Stomach (tissue), 9 donors: ENCODE results near the gene CXCR2. TPM values are rescaled to one million over a fixed set of nuclear protein-coding genes. Genes with fewer than 3 reads are reported as not detected.
"Not testable (repeated sequence)": the region's sequence is repeated elsewhere in the genome, so short reads cannot be mapped to it uniquely, and the experiment has no call there.

ENCODE experiments used
- DNase-seq, 2 donors: peaks; one replicate each; pipeline versions ENCODE4 v3.0.0 to v3.0.0-alpha.2; 2013 to 2019
- H3K27ac ChIP-seq, 5 donors: fragments of 200-600 bp in 4 of 5; sonication (generic) in 4 of 5; one replicate each; pipeline ENCODE4 v1.5.1; 2013 to 2019; ENCODE audit warnings: mild to moderate bottlenecking in 1 of 5, moderate library complexity in 1 of 5
- H3K27me3 ChIP-seq, 3 donors: fragments of 200-600 bp; sonication (generic); one replicate each; pipeline ENCODE4 v1.5.1; 2017 to 2019; ENCODE audit warnings: mixed run types in 1 of 3
- H3K36me3 ChIP-seq, 4 donors: fragments of 200-600 bp; sonication (generic); 1 replicate in 3 of 4; 2 replicates in 1 of 4; pipeline ENCODE4 v1.5.1; 2016 to 2019
- H3K4me1 ChIP-seq, 4 donors: fragments of 200-600 bp; sonication (generic); one replicate each; pipeline ENCODE4 v1.5.1; 2016 to 2019
- H3K4me3 ChIP-seq, 4 donors: fragments of 200-600 bp; sonication (generic) in 3 of 4; one replicate each; pipeline ENCODE4 v1.5.1; 2016 to 2019; ENCODE audit warnings: mild to moderate bottlenecking in 1 of 4
- H3K9me3 ChIP-seq, 4 donors: fragments of 200-600 bp; sonication (generic); one replicate each; pipeline ENCODE4 v1.5.1; 2016 to 2019
- EP300 ChIP-seq: sonication (generic); formaldehyde crosslinking; IDR thresholded peaks from one replicate; pipeline ENCODE4 v1.6.1; 2017; ENCODE audit warnings: antibody characterized with exemption
- POLR2A ChIP-seq, 4 donors: fragments of 450-650 bp; IDR thresholded peaks; one replicate each; pipeline ENCODE4 v1.6.1; 2016; ENCODE audit warnings: antibody characterized with exemption in 4 of 4, control low read depth in 2 of 4, mild to moderate bottlenecking in 1 of 4, moderate library complexity in 1 of 4
- POLR2AphosphoS5 ChIP-seq, 3 donors: sonication (generic); formaldehyde crosslinking; IDR thresholded peaks; one replicate each; pipeline ENCODE4 v1.6.1; 2016; ENCODE audit warnings: antibody characterized with exemption in 3 of 3
- WGBS, 5 donors: extraction: QIAGEN DNeasy Blood & Tissue Kit in 3 of 5; methylation state at CpG; one replicate each; pipeline versions ENCODE4 v1.1.5 to v1.1.7; 2013 to 2018; 5-methylcytosine and 5-hydroxymethylcytosine counted together
- intact Hi-C: fragments of 100-400 bp; cut with DNase I; formaldehyde crosslinking; loops from one replicate; pipeline ENCODE4 v1.15.1; 2023; ENCODE audit warnings: low total_unique reads
- polyA plus RNA-seq, 3 donors: library from polyadenylated mRNA; stranded (reverse); fragments of 200-250 nt; gene quantifications; one replicate each; pipeline ENCODE4 v1.2.3, GENCODE V29; 2013
- total RNA-seq, 5 donors: library from RNA; depleted of rRNA; stranded (reverse); fragments of >200 nt; gene quantifications; one replicate each; pipeline versions ENCODE4 v1.1.0 to v1.2.3, GENCODE V29; 2014 to 2016
- TF ChIP-seq, protein P1 (sequence below), 7 experiments: fragments of 450-650 bp in 4 of 7; fragments of 200-600 bp in 3 of 7; sonication (generic) in 3 of 7; IDR thresholded peaks; one replicate each; pipeline ENCODE4 v1.5.1; 2016 to 2019; ENCODE audit warnings: antibody characterized with exemption in 7 of 7, control low read depth in 2 of 7, mild to moderate bottlenecking in 1 of 7
- donor health status: healthy with polysubstance abuse.
- donor health status: Bipolar disorder and iron deficiency.
- donor health status: healthy.

CXCR2 gene
- total and polyA plus RNA-seq, 8 donors = 0.37 to 2.3 (median 1.2) TPM; not detected in 3

DNA sequence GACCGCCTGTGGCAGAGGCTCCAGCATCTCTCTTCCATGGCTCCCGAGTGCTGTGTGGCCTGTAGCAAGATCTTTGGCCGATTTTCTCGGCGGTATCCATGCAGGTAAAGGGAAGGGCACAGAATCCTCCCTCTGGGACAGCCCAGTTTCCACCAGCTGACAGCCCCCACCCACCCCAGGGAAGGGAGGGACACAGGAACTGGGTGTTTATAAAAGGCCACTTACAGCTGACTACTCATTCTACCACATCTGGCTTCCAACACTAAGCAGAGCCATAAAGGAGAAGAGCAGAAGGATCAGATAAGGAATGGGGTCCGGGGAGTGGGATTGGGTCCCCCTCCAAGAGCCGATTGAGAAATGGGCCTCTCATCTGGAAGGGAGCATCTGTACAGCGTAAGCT lies 36.6 kb upstream of the CXCR2 start:
- 58 to 84% (median 76%) methylated on average over 8 of the region's 8 CpGs for WGBS, 5 donors
- intact Hi-C loops = no loop called here

DNA sequence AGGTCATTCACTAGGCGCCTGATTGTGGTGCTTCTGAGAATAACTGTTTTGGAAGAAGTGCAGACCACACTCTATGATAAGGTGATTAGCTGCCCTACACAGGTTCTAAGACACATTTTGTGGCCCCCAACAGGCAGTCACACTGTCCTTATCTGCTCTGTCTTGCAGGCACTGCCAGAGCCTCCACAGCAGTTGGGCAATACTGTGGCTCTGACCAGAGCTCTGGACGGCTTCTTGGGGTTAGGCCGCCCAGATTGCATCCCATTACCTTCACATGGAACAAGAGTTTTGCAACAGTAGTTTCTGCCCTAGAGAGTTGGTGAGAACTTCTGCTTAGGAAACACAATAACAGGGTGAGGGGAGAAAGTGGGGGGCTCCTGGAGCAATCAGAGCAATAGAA lies 34.1 kb upstream of the CXCR2 start:
- no peak for DNase-seq
- H3K9me3 ChIP-seq = peaks cover 0 to 9% (median 6%) of the 10 kb centered on the region in 4 donors
- H3K27me3 ChIP-seq = peaks cover 0 to 18% (median 0%) of the 10 kb centered on the region in 3 donors
- H3K36me3 ChIP-seq = no peaks in the 10 kb centered on the region
- H3K4me1 ChIP-seq = no peaks in the 10 kb centered on the region
- H3K27ac ChIP-seq = no peak overlapping the region
- intact Hi-C loops = no loop called here
- no peak overlapping the region for H3K4me3 ChIP-seq
- 81 to 91% (median 86%) methylated on average over 3 of the region's 3 CpGs for WGBS, 5 donors
- TF ChIP-seq, protein P1, sequence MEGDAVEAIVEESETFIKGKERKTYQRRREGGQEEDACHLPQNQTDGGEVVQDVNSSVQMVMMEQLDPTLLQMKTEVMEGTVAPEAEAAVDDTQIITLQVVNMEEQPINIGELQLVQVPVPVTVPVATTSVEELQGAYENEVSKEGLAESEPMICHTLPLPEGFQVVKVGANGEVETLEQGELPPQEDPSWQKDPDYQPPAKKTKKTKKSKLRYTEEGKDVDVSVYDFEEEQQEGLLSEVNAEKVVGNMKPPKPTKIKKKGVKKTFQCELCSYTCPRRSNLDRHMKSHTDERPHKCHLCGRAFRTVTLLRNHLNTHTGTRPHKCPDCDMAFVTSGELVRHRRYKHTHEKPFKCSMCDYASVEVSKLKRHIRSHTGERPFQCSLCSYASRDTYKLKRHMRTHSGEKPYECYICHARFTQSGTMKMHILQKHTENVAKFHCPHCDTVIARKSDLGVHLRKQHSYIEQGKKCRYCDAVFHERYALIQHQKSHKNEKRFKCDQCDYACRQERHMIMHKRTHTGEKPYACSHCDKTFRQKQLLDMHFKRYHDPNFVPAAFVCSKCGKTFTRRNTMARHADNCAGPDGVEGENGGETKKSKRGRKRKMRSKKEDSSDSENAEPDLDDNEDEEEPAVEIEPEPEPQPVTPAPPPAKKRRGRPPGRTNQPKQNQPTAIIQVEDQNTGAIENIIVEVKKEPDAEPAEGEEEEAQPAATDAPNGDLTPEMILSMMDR (IDR thresholded peaks at IDR 0.05) = no peak
- TF ChIP-seq POLR2A (IDR thresholded peaks at IDR 0.05) (no peak), EP300 (no peak), POLR2AphosphoS5 (IDR thresholded peaks at IDR 0.05) (no peak)

More for the DNA sequence above, 36.6 kb upstream of the CXCR2 start:
- no peak overlapping the region for H3K27ac ChIP-seq
- peaks cover 0 to 24% (median 12%) of the 10 kb centered on the region in 4 donors for H3K9me3 ChIP-seq
- no peaks in the 10 kb centered on the region for H3K36me3 ChIP-seq
- no peak for DNase-seq
- no peak overlapping the region for H3K4me3 ChIP-seq
- H3K27me3 ChIP-seq = peaks cover 0 to 18% (median 0%) of the 10 kb centered on the region in 3 donors
- no peaks in the 10 kb centered on the region for H3K4me1 ChIP-seq
- TF ChIP-seq POLR2A (IDR thresholded peaks at IDR 0.05) (no peak), POLR2AphosphoS5 (IDR thresholded peaks at IDR 0.05) (no peak), EP300 (no peak)
- TF ChIP-seq, protein P1 (IDR thresholded peaks at IDR 0.05) = no peak

DNA sequence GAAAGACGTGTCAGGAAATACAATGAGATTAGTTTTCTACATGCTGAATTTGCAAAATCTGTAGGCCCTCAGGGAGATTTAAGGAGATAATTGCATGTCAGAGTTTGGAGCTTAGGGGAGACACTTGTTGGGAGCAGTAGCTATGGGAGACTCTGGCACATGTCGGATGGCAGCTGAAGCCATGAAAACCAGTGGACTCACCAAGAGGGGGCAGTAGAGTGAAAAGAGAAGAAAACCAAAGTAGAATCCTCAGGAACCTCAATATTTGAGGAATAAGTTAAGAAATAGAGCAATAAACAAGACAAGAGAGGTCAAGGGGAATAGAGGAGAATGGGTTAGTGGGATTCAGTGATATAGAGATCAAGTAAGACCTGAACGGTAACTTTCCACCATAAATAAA lies 31.9 kb upstream of the CXCR2 start:
- Histone ChIP-seq H3K4me3 (no peak overlapping the region), H3K27me3 (peaks cover 0 to 18% (median 0%) of the 10 kb centered on the region in 3 donors), H3K36me3 (no peaks in the 10 kb centered on the region), H3K4me1 (no peaks in the 10 kb centered on the region), H3K9me3 (no peaks in the 10 kb centered on the region), H3K27ac (no peak overlapping the region)
- intact Hi-C loops = no loop called here
- 86 to 92% (median 90%) methylated on average over 3 of the region's 3 CpGs for WGBS, 5 donors
- TF ChIP-seq POLR2AphosphoS5 (IDR thresholded peaks at IDR 0.05) (no peak), EP300 (no peak)
- no peak for DNase-seq

DNA sequence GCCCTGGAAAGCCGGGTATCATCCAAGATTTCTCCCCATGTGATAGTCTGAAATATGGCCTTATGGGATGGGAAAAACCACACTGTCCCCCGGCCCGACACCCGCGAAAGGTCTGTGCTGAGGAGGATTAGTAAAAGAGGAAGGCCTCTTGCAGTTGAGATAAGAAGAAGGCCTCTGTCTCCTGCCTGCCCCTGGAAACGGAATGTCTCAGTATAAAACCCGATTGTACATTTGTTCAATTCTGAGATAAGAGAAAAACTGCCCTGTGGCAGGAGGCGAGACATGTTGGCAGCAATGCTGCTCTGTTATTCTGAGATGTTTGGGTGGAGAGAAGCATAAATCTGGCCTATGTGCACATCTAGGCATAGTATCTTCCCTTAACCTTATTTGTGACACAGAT lies 30.0 kb upstream of the CXCR2 start:
- no peak for DNase-seq
- Histone ChIP-seq H3K36me3 (no peaks in the 10 kb centered on the region), H3K27me3 (peaks cover 0 to 9% (median 0%) of the 10 kb centered on the region in 3 donors), H3K9me3 (no peaks in the 10 kb centered on the region), H3K4me3 (no peak overlapping the region), H3K4me1 (no peaks in the 10 kb centered on the region), H3K27ac (no peak overlapping the region)
- intact Hi-C loops = no loop called here
- TF ChIP-seq POLR2AphosphoS5 (IDR thresholded peaks at IDR 0.05) = no peak
- TF ChIP-seq POLR2A (IDR thresholded peaks at IDR 0.05) = no peak
- TF ChIP-seq, protein P1 (IDR thresholded peaks at IDR 0.05) = no peak
- TF ChIP-seq EP300 = no peak
- WGBS, 5 donors = 62 to 71% (median 66%) methylated on average over 8 of the region's 8 CpGs

DNA sequence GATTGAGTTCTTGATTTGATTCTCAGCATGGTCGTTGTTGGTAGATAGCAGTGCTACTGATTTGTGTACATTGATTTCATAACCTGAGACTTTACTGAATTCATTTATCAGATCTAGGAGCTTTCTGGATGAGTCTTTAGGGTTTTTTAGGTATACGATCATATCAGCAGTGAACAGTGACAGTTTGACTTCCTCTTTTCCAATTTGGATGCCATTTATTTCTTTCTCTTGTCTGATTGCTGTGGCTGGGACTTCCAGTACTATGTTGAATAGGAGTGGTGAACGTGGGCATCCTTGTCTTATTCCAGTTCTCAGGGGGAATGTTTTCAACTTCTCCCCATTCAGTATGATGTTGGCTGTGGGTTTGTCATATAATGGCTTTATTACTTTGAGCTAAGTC lies 27.9 kb upstream of the CXCR2 start:
- intact Hi-C loops = no loop called here

DNA sequence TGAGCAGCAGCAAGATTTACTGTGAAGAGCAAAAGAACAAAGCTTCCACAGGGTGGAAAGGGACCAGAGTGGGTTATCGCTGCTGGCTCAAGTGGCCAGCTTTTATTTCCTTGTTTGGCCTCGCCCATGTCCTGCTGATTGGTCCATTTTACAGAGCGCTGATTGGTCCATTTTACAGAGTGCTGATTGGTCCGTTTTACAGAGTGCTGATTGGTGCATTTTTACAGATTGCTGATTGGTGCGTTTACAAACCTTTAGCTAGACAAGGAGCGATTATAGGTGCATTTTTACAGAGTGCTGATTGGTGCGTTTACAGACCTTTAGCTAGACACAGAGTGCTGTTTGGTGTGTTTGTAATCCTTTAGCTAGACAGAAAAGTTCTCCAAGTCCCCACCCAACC lies 17.0 kb upstream of the CXCR2 start:
- peaks cover 0 to 27% (median 24%) of the 10 kb centered on the region in 4 donors for H3K9me3 ChIP-seq
- H3K27me3 ChIP-seq, H3K4me3 ChIP-seq, DNase-seq, intact Hi-C loops, H3K36me3 ChIP-seq, H3K27ac ChIP-seq, H3K4me1 ChIP-seq: not testable (repeated sequence)
- 78 to 83% (median 82%) methylated on average over 7 of the region's 7 CpGs for WGBS, 5 donors

More for the DNA sequence above, 27.9 kb upstream of the CXCR2 start:
- 70 to 77% (median 72%) methylated on average over 3 of the region's 3 CpGs for WGBS, 5 donors
- no peaks in the 10 kb centered on the region for H3K4me1 ChIP-seq
- no peaks in the 10 kb centered on the region for H3K27me3 ChIP-seq
- H3K4me3 ChIP-seq = no peak overlapping the region
- no peak for TF ChIP-seq EP300
- TF ChIP-seq, protein P1 (IDR thresholded peaks at IDR 0.05) = no peak
- TF ChIP-seq POLR2A (IDR thresholded peaks at IDR 0.05) = no peak
- TF ChIP-seq POLR2AphosphoS5 (IDR thresholded peaks at IDR 0.05) = no peak
- H3K9me3 ChIP-seq = no peaks in the 10 kb centered on the region
- DNase-seq = no peak
- no peak overlapping the region for H3K27ac ChIP-seq
- H3K36me3 ChIP-seq = no peaks in the 10 kb centered on the region

DNA sequence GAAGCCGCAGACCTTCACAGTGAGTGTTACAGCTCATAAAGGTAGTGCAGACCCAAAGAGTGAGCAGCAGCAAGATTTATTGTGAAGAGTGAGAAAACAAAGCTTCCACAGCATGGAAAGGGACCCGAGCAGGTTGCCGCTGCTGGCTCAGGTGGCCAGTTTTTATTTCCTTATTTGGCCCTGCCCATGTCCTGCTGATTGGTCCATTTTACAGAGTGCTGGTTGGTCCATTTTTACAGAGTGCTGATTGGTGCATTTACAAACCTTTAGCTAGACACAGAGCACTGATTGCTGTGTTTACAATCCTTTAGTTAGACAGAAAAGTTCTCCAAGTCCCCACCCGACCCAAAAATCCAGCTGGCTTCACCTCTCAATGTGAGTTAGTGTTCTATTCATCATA lies 4.0 kb upstream of the CXCR2 start:
- DNase-seq, H3K36me3 ChIP-seq, intact Hi-C loops, H3K27ac ChIP-seq, H3K4me3 ChIP-seq, H3K4me1 ChIP-seq: not testable (repeated sequence)
- Histone ChIP-seq H3K27me3 (peaks cover 0 to 21% (median 0%) of the 10 kb centered on the region in 3 donors), H3K9me3 (peaks cover 2 to 41% (median 26%) of the 10 kb centered on the region in 4 donors)
- WGBS, 5 donors = 68 to 80% (median 77%) methylated on average over 4 of the region's 4 CpGs

DNA sequence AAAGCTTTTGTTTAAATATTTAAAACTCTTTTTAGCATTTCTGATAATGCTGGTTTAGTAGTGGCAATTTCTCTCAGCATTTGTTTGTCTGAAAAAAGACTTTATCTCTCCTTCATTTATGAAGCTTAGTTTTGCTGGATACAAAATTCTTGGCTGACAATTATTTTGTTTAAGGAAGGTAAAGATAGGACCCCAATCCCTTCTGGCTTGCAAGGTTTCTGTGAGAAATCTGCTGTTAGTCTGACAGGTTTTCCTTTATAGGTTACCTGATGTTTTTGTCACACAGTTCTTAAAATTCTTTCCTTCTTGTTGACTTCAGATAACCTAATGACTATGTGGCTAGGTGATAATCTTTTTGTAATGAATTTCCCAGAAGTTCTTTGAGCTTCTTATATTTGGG lies 3.5 kb upstream of the CXCR2 start:
- H3K4me1 ChIP-seq, intact Hi-C loops, H3K4me3 ChIP-seq, DNase-seq, H3K27ac ChIP-seq, H3K36me3 ChIP-seq: not testable (repeated sequence)
- Histone ChIP-seq H3K9me3 (peaks cover 0 to 36% (median 22%) of the 10 kb centered on the region in 4 donors), H3K27me3 (peaks cover 0 to 26% (median 0%) of the 10 kb centered on the region in 3 donors)
